GM18858 (cell line): ENCODE measurements around the gene TWNK.
A peak's percentile ranks its signal among the peaks of the same experiment; 100 is the strongest.
"Not testable (repeated sequence)": the region's sequence is repeated elsewhere in the genome, so short reads cannot be mapped to it uniquely, and the experiment has no call there.

Experiments
- ATAC-seq: cut with Tn5 transposase; IDR thresholded peaks from one replicate; pipeline ENCODE4 v1.9.1; 2021; ENCODE audit not compliant: unreplicated experiment

TWNK gene

GRCh38 chr10:101029520-101030295 is 42.4 kb downstream of the TWNK start:
- no peak for ATAC-seq

GRCh38 chr10:101030496-101031127 is 43.3 kb downstream of the TWNK start:
- no peak for ATAC-seq

- ATAC-seq = peak; percentile 83
These were observed 43.9 kb downstream of the TWNK start, which contains the start of the genes PDZD7 and SFXN3 for GRCh38 chr10:101031128-101031795. Gene PDZD7 (minus strand): TSS chr10:101031129. CDS start chr10:101030219, 910 bp downstream. Gene SFXN3 (plus strand): TSS chr10:101031234. CDS start chr10:101034695, 3,461 bp downstream.

- no peak for ATAC-seq
These were observed 44.7 kb downstream of the TWNK start for GRCh38 chr10:101031796-101032636.

- ATAC-seq = no peak
These were observed 45.4 kb downstream of the TWNK start for GRCh38 chr10:101032637-101033224.

DNA sequence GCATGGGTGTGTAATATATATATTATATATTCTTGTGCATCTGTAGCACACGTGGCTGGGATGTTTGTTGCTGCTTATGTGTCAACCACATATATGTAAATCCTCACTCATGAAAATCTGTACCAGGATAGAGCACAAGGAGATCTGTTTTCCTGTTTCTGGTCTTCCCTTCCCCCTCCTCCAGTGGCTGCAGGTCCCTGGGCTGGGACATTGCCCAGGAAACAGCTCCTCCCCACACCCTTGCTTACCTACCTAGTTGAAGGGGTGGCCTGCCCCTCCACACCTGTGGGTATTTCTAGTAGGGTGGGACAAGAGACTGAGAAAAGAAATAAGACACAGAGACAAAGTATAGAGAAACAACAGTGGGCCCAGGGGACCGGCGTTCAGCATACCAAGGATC is 45.9 kb downstream of the TWNK start:
- ATAC-seq = no peak

DNA sequence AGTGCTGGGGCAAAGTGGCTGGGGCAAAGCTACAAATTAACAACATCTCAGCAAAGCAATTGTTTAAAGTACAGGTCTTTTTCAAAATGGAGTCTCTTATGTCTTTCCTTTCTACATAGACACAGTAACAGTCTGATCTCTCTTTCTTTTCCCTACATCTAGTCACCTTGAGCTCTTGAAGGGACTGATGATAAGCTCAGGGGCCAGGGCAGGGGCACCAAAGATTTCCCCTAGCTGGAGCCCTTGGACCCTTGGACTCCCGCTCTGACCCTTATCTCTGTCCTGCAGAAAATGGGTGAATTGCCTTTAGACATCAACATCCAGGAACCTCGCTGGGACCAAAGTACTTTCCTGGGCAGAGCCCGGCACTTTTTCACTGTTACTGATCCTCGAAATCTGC is 47.1 kb downstream of the TWNK start:
- ATAC-seq = not testable (repeated sequence)

- ATAC-seq = no peak
These were observed 48.0 kb downstream of the TWNK start for GRCh38 chr10:101035314-101035713.

DNA sequence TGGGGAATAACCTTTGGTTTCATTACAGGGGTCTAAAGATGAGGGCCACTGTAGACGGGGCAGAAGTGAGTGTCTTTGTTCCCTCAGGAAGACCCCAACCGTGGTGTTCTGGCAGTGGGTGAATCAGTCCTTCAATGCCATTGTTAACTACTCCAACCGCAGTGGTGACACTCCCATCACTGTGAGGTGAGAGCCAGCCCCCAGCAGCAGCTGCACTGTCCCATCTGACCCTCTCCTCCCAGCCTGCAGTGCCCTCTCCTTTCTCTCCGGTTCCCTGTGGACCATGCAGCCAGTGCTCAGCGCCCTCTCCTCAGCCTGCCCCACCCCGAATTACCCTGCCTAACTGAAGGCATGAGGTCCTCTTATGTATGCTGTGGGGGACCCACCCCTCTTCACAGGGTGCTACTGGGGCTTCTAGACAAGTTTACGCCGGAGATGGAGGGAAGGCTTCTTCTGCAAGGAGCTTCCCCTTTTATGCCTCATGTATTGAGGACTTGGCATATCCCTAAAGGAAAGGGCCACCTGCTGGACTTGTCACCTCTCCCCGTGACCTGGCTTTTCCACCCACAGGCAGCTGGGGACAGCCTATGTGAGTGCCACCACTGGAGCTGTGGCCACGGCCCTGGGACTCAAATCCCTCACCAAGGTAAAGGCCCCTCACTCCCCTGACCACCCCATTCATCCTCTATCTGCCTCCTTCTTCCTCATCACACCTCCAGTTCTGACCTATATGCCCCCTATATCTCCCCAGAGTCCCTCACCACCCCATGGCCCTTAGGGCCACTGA is 48.8 kb downstream of the TWNK start:
- no peak for ATAC-seq

- ATAC-seq = no peak
These were observed 49.4 kb downstream of the TWNK start for GRCh38 chr10:101036726-101037125.

DNA sequence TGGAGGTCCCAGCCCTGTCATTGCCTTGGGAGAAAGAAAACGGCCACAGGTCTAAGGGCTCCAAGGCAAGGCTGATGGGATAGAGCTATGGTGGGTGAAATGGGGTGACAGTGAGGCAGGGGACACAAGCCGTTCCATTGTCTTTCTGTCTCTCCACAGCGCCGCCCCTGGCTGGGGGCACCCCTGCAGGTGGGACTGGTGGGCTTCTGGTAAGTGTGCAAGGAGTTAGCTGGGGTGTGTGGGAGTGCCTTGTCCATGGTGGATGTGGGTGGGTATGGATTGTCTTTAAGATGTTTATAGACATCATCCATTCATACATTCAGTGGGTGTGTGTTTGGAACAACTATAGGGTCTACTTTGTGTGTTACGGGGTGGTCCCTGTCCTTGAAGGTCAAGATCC is 51.1 kb downstream of the TWNK start:
- ATAC-seq = no peak

GRCh38 chr10:101040061-101040460 is 52.7 kb downstream of the TWNK start:
- no peak for ATAC-seq

GRCh38 chr10:101040851-101041250 is 53.5 kb downstream of the TWNK start:
- ATAC-seq = no peak

GRCh38 chr10:101041252-101041761 is 54.0 kb downstream of the TWNK start:
- ATAC-seq = no peak

- ATAC-seq = no peak
These were observed 54.8 kb downstream of the TWNK start for GRCh38 chr10:101042118-101042517.

DNA sequence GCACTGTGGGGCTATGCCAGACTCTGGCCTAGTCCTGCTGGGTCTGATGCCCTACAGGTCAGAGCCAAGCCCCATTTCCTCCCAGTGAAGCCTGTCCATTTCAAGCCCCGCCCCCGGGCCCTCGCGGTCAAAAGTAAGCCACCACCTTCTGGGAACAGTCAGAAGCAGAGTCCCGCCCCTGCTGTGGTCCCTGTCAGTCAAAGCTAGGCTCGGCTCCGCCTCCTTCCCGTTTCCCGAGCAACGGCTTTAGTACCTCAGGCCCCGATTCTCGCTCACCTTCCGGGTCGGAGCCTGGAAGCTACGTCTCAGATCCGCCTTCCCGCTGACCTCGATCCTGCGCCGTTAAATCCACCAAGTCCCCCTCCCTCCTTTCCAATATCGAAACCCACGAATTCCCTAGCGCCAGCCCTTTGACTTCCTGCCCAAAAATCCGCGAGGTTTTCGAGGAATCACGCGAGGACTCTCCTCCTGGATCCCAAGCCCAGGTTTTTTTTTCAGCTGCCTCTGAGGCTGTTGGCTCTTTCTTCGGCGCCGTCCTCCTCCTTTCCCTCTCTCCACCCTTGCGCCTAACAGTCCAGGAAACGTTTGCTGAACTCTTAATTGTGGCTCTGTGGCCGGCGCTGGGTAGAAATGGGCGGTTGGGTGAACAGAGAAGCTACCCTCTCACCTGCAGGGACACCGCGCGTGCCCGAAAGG is 55.5 kb downstream of the TWNK start:
- ATAC-seq = peak; percentile 94

DNA sequence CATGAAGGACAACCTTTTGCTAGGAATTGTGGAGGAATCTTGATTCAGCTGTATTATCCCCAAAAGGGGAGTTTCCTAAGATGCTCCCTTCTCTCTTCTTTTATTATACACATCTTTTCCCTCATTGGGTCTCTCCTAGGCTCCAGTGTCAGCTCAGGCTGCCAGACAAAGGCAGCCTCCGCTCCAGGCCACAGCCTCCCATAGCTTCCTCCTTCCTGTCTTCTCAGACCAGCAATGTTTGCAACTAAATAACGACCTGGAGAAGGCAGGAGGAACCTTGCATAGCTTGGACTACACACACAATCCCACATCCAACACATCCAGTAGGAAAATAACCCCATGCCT is 56.0 kb downstream of the TWNK start:
- no peak for ATAC-seq
